Hepatocyte (in vitro differentiated cells): Measurements from ENCODE around the gene POLG. TPM values are rescaled to one million over a fixed set of nuclear protein-coding genes. Genes with fewer than 3 reads are reported as not detected.

Source experiments
- DNase-seq: peaks from one replicate; pipeline ENCODE4 v3.0.0-alpha.2; 2016; ENCODE audit warnings: low spot score
- H2AFZ ChIP-seq: fragments of 200-600 bp; sonication (generic); 2 replicates; pipeline ENCODE4 v1.6.0; 2016; ENCODE audit warnings: antibody characterized with exemption, mild to moderate bottlenecking
- H3K27ac ChIP-seq: fragments of 200-600 bp; sonication (generic); 2 replicates; pipeline ENCODE4 v1.5.1; 2016; ENCODE audit warnings: mild to moderate bottlenecking
- H3K27me3 ChIP-seq: fragments of 200-600 bp; sonication (generic); 2 replicates; pipeline ENCODE4 v1.6.1; 2016
- H3K36me3 ChIP-seq: fragments of 200-600 bp; sonication (generic); replicated peaks from 2 replicates; pipeline ENCODE4 v1.5.1; 2016; ENCODE audit warnings: low read depth; ENCODE audit not compliant: insufficient read depth
- H3K4me1 ChIP-seq: fragments of 200-600 bp; sonication (generic); 2 replicates; pipeline ENCODE4 v1.5.1; 2016; ENCODE audit warnings: mild to moderate bottlenecking, moderate library complexity; ENCODE audit not compliant: insufficient read depth
- H3K4me2 ChIP-seq: fragments of 200-600 bp; sonication (generic); 2 replicates; pipeline ENCODE4 v1.6.0; 2016
- H3K4me3 ChIP-seq: fragments of 200-600 bp; sonication (generic); 2 replicates; pipeline ENCODE4 v1.5.1; 2016; ENCODE audit warnings: mild to moderate bottlenecking
- H3K79me2 ChIP-seq: fragments of 200-600 bp; sonication (generic); 2 replicates; pipeline ENCODE4 v1.6.0; 2017; ENCODE audit warnings: mild to moderate bottlenecking
- H3K9me2 ChIP-seq: fragments of 200-600 bp; sonication (generic); replicated peaks from 2 replicates; pipeline ENCODE4 v1.6.0; 2017; ENCODE audit warnings: mild to moderate bottlenecking; ENCODE audit not compliant: insufficient read depth
- H3K9me3 ChIP-seq: fragments of 200-600 bp; sonication (generic); 2 replicates; pipeline ENCODE4 v1.5.1; 2016; ENCODE audit warnings: low read depth, mild to moderate bottlenecking
- H4K20me1 ChIP-seq: fragments of 200-600 bp; sonication (generic); 2 replicates; pipeline ENCODE4 v1.6.0; 2016; ENCODE audit warnings: mild to moderate bottlenecking; ENCODE audit not compliant: insufficient read depth, poor library complexity, severe bottlenecking
- EZH2 ChIP-seq: fragments of 200-600 bp; sonication (generic); IDR thresholded peaks from 2 replicates; pipeline ENCODE4 v1.6.1; 2016; ENCODE audit warnings: antibody characterized with exemption, mild to moderate bottlenecking, borderline replicate concordance
- EZH2phosphoT487 ChIP-seq: fragments of 200-600 bp; sonication (generic); IDR thresholded peaks from one replicate; pipeline ENCODE4 v1.6.1; 2018; ENCODE audit warnings: antibody characterized with exemption, mild to moderate bottlenecking, low read depth, moderate library complexity; ENCODE audit not compliant: unreplicated experiment, severe bottlenecking
- WGBS: methylation state at CpG from one replicate; pipeline ENCODE4 v1.1.6; 2016; ENCODE audit warnings: low lambda C conversion rate; ENCODE audit errors: missing lambda C conversion rate; 5-methylcytosine and 5-hydroxymethylcytosine counted together
- polyA plus RNA-seq: library from polyadenylated mRNA; unstranded; fragments of >200 nt; fragmentation: Nextera tagmentation; extraction: Ambion mirVana; gene quantifications from 2 replicates; pipeline ENCODE4 v1.2.1, GENCODE V29; 2016
- total RNA-seq: library from RNA; depleted of rRNA; stranded (reverse); fragments of >200 nt; gene quantifications from 2 replicates; pipeline ENCODE4 v1.2.3, GENCODE V29; 2014
- TF ChIP-seq, protein P1 (sequence below): fragments of 200-600 bp; sonication (generic); IDR thresholded peaks from 2 replicates; pipeline ENCODE4 v1.5.1; 2016; ENCODE audit warnings: antibody characterized with exemption, mild to moderate bottlenecking; ENCODE audit not compliant: poor library complexity

POLG gene
- total and polyA plus RNA-seq, 2 experiments from 2014 or later: 34.0 to 54.0 TPM

DNA sequence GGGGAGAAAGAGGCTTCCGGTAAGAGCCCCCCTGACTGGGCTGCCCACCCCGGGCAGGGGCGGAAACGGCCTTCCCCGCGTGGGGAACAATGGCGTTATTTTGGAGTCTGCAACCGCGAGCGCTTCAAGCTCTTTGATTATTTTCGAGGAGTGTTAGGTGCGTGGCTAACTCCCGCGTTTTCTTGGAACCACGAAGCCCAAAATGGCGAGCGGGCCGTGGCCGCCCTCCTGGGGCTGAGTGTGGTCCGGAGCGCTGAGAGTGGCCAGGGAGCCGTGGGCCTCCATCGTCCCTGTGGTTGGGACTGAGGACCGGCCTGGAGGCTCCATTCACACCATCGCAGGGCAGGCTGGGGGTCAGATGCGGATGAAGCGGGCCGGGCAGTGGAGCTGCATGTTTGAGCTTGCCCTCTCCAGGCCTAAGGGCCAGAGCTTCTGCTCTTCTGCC is 44.6 kb upstream of the POLG start:
- H3K4me3 ChIP-seq: no peak overlapping the region
- no peaks in the 10 kb centered on the region for H4K20me1 ChIP-seq
- H3K9me3 ChIP-seq: no peaks in the 10 kb centered on the region
- H3K27ac ChIP-seq: no peak overlapping the region
- TF ChIP-seq EZH2 (no peak), EZH2phosphoT487 (no peak)
- TF ChIP-seq, protein P1, sequence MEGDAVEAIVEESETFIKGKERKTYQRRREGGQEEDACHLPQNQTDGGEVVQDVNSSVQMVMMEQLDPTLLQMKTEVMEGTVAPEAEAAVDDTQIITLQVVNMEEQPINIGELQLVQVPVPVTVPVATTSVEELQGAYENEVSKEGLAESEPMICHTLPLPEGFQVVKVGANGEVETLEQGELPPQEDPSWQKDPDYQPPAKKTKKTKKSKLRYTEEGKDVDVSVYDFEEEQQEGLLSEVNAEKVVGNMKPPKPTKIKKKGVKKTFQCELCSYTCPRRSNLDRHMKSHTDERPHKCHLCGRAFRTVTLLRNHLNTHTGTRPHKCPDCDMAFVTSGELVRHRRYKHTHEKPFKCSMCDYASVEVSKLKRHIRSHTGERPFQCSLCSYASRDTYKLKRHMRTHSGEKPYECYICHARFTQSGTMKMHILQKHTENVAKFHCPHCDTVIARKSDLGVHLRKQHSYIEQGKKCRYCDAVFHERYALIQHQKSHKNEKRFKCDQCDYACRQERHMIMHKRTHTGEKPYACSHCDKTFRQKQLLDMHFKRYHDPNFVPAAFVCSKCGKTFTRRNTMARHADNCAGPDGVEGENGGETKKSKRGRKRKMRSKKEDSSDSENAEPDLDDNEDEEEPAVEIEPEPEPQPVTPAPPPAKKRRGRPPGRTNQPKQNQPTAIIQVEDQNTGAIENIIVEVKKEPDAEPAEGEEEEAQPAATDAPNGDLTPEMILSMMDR: no peak
- no peak for DNase-seq
- H3K36me3 ChIP-seq: no peaks in the 10 kb centered on the region
- H3K79me2 ChIP-seq: no peaks in the 10 kb centered on the region
- H3K9me2 ChIP-seq: no peaks in the 10 kb centered on the region
- H3K4me2 ChIP-seq: peak overlapping the region; percentile 82
- peaks cover 29% of the 10 kb centered on the region for H3K4me1 ChIP-seq
- peak overlapping the region; percentile 84 for H2AFZ ChIP-seq
- WGBS: 23% methylated on average over 28 of the region's 28 CpGs
- H3K27me3 ChIP-seq: peaks cover 88% of the 10 kb centered on the region

DNA sequence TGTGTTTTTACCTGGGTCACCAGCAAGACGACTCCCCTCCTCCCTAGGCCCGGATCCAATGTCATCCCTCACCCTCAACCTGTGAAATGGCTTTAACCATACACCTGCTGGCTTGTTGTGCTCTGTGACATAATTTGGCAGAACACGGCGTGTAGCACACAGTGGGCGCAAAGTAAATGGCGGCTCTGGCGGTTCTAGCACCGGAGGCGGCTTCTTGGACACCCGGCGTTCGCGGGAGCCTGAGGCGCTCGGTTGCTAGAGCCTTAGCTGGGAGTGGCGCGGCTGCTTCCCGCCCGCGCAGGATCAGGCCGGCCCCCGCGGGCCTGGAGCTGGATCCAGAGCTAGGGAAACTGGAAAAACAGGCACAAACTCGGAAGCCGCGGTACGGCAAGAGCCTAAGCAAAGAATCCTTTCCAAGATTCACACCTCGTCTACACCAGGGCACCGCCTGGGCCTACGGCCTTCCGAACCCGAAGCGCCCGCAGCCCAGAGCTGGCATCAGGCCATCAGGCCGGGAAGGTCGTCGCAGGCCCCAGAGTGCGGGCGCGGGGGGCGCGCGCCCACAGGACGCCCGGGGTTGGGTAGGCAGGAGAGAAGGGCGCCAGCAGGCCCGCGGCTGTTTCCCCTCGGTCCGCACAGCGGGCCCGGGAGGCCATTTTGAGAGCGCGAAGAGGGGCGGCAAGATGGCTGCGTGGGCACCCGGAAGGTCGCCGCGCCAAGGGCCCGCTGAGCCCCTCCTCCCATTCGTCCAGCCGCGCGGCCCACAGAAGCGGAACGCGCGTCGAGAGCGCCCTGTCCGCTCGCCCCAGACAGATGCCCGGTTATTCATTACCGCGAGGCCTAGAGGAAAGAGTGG is 43.9 kb upstream of the POLG start:
- H3K4me3 ChIP-seq: no peak overlapping the region
- WGBS: 6% methylated on average over 68 of the region's 76 CpGs

DNA sequence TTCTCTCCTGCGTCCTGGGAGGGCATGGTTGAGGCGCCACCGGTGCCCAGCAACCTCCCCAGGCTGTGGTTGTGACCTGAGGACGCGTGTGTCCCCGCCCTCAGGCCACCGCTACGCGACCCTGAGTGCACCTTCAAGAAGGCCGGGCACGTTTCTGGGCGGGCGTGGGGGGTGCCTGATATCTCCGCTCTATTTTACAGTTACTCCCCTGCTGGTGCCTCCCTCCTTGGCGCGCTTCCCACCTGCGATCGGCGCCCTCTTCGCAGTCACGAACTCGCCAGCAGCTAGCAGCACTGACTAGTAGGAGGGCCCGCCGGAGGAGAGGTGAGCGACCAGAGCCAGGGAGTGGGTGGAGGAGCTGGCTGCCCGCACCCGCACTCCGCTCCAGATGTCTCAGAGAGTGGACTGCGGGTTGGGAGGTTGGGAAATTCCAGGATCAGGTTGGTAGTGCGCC is 43.2 kb upstream of the POLG start:
- Histone ChIP-seq H3K9me3 (no peaks in the 10 kb centered on the region), H3K36me3 (no peaks in the 10 kb centered on the region), H3K27ac (no peak overlapping the region), H3K27me3 (peaks cover 99% of the 10 kb centered on the region), H2AFZ (peak overlapping the region; percentile 84), H3K9me2 (no peaks in the 10 kb centered on the region), H3K4me2 (peak overlapping the region; percentile 82), H3K79me2 (no peaks in the 10 kb centered on the region), H3K4me1 (peaks cover 19% of the 10 kb centered on the region), H3K4me3 (no peak overlapping the region), H4K20me1 (no peaks in the 10 kb centered on the region)
- peak; percentile 25 for DNase-seq
- TF ChIP-seq, protein P1: no peak
- TF ChIP-seq EZH2phosphoT487: no peak
- TF ChIP-seq EZH2: no peak
- WGBS: 9% methylated on average over 29 of the region's 30 CpGs

More for the DNA sequence above, 43.9 kb upstream of the POLG start:
- H2AFZ ChIP-seq: peak overlapping the region; percentile 84
- TF ChIP-seq EZH2 (peak; percentile 97), EZH2phosphoT487 (no peak)
- H3K4me1 ChIP-seq: peaks cover 23% of the 10 kb centered on the region
- peak; percentile 47 for DNase-seq
- no peaks in the 10 kb centered on the region for H4K20me1 ChIP-seq
- H3K27me3 ChIP-seq: peaks cover 95% of the 10 kb centered on the region
- H3K4me2 ChIP-seq: peak overlapping the region; percentile 82
- H3K9me3 ChIP-seq: no peaks in the 10 kb centered on the region
- H3K36me3 ChIP-seq: no peaks in the 10 kb centered on the region
- H3K9me2 ChIP-seq: no peaks in the 10 kb centered on the region
- H3K79me2 ChIP-seq: no peaks in the 10 kb centered on the region
- H3K27ac ChIP-seq: no peak overlapping the region
